ENCODE results near the gene ADGB.

ADGB gene

DNA sequence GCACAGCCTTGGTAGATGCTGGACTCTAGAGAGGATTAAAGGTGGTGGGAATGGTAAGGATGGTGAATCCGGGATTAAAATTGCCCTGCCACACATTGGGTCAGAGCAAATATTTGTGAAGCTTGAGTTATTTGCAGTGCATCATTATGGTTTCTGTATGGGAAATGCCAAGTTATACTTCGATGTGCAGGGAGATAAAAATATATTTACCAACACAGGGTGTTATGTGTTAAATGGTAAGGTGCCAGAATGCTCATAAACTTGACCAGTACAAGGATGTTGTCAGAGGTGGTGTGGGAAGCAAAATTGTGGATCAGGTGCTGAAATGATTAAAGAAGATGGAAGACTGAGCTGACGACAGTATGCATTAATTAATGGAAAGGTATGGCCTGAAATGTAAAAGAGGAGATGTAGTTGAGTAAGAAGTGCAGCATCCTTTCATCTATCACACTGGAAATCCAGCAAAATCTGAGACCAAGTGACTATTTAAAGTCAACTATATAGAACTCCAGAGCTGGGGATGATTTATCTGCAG lies 262.3 kb downstream of the ADGB start:
- Mint-ChIP-seq H3K4me3 (no peak overlapping the region), H3K4me1 (peaks cover 4 to 10% of the 10 kb centered on the region in 2 donors), H3K27me3 (no peaks in the 10 kb centered on the region), H3K27ac (no peak overlapping the region), H3K9me3 (no peaks in the 10 kb centered on the region), H3K36me3 (no peaks in the 10 kb centered on the region)
- ATAC-seq (replicated peaks) (no peak), DNase-seq (no peak)

DNA sequence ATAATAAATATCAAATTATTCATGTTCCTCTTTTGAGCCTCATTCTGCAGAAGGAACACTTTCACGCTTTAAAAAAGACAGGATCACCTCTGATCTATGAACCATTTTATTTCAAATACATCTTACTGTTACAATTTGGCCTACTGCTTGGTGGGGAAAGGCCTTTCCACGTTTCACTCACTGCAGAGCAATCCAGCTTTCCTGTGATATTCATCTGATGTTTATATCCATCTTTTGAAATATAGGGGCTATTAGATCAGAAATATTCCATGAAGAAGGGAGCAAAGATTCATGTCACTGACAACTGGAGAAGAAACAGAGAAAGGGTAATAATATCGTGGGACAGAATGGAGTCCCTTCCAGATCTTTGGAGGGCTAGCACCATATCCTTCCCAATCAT lies 262.9 kb downstream of the ADGB start:
- H3K9me3 Mint-ChIP-seq = no peaks in the 10 kb centered on the region
- DNase-seq = no peak
- peaks cover 4 to 10% of the 10 kb centered on the region in 2 donors for H3K4me1 Mint-ChIP-seq
- no peak overlapping the region for H3K27ac Mint-ChIP-seq
- no peaks in the 10 kb centered on the region for H3K27me3 Mint-ChIP-seq
- H3K36me3 Mint-ChIP-seq = no peaks in the 10 kb centered on the region
- no peak for ATAC-seq (replicated peaks)
- no peak overlapping the region for H3K4me3 Mint-ChIP-seq

DNA sequence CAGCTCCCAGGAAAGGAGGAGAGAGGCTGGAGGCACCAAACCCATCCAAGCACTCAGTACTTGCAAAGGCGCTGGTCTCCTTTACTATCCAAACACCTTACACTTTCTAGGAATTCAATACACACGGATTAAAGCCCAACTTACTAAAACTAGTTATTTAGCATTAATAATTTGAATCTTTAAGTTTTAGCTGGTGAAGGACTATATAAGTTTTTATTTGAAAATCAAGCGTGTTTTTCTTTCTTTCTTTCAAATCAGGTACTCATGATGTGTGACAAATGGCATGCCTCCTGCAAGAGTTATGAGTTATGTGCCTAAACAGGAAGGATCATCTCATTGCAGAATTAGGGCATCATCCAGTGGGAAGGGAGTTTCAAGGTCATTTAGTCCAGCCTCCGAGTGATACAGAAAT lies 263.7 kb downstream of the ADGB start:
- no peak overlapping the region for H3K4me3 Mint-ChIP-seq
- H3K27me3 Mint-ChIP-seq = no peaks in the 10 kb centered on the region
- ATAC-seq (replicated peaks) = no peak
- DNase-seq = no peak
- no peaks in the 10 kb centered on the region for H3K36me3 Mint-ChIP-seq
- H3K9me3 Mint-ChIP-seq = no peaks in the 10 kb centered on the region
- H3K4me1 Mint-ChIP-seq = peaks cover 2 to 6% of the 10 kb centered on the region in 2 donors
- H3K27ac Mint-ChIP-seq = no peak overlapping the region

DNA sequence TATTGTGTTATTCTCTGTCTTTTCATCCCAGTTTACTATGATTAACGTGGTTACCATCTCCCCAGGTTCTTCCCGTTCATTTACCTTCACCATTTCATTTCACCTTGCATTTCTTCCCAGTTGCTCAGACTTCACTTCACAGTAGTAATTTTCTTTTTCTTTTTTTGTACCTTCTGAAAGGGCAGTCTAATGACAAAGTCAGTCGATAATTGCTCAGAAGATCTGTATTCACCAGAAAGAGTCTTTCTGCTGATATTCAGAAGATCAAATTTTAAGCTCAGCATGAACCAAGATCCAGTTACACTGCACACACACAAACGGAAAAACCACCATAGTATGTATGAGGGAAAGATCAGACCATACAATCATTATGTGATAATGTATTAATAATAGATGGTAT lies 265.5 kb downstream of the ADGB start:
- Mint-ChIP-seq H3K4me1 (no peaks in the 10 kb centered on the region), H3K4me3 (no peak overlapping the region), H3K36me3 (no peaks in the 10 kb centered on the region), H3K27me3 (no peaks in the 10 kb centered on the region), H3K9me3 (no peaks in the 10 kb centered on the region), H3K27ac (no peak overlapping the region)
- no peak for ATAC-seq (replicated peaks)
- no peak for DNase-seq

GRCh38 chr6:146864885-146865284 lies 266.1 kb downstream of the ADGB start:
- H3K27me3 Mint-ChIP-seq = no peaks in the 10 kb centered on the region
- no peak overlapping the region for H3K4me3 Mint-ChIP-seq
- H3K36me3 Mint-ChIP-seq = no peaks in the 10 kb centered on the region
- H3K27ac Mint-ChIP-seq = no peak overlapping the region
- no peak for DNase-seq
- no peak for ATAC-seq (replicated peaks)
- no peaks in the 10 kb centered on the region for H3K4me1 Mint-ChIP-seq
- no peaks in the 10 kb centered on the region for H3K9me3 Mint-ChIP-seq

Data from stimulated activated naive B cell treated with anti-CD40 and anti-IgM and Interleukin-4, amounts not matched to agents 10 μg/mL and 1 μg/mL and 100 μg/mL, for 72 hours (primary cell).